ENCODE data around the gene GRIP1.

DNA sequence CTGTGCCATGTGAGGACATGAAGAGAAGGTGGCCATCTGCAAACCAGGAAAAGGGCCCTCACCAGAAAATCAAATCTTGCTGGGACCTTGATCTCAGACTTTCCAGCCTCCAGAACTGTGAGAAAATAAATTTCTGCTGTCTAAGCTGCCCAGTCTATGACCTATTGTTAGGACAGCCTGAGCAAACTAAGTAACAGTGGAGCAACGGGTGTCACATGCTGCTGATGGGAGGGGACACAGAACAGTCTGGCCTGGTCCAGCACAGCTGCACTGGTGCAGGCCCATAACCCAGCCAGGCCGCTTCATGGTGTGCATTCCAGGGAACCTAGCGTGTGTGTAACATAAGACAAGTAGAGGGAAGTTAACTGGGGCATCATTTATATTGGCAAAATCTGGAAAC is 42.1 kb downstream of the GRIP1 start:
- no peak for TF ChIP-seq EZH2 (IDR thresholded peaks at IDR 0.05; ENCODE audit: borderline replicate concordance)
- TF ChIP-seq, protein P1, sequence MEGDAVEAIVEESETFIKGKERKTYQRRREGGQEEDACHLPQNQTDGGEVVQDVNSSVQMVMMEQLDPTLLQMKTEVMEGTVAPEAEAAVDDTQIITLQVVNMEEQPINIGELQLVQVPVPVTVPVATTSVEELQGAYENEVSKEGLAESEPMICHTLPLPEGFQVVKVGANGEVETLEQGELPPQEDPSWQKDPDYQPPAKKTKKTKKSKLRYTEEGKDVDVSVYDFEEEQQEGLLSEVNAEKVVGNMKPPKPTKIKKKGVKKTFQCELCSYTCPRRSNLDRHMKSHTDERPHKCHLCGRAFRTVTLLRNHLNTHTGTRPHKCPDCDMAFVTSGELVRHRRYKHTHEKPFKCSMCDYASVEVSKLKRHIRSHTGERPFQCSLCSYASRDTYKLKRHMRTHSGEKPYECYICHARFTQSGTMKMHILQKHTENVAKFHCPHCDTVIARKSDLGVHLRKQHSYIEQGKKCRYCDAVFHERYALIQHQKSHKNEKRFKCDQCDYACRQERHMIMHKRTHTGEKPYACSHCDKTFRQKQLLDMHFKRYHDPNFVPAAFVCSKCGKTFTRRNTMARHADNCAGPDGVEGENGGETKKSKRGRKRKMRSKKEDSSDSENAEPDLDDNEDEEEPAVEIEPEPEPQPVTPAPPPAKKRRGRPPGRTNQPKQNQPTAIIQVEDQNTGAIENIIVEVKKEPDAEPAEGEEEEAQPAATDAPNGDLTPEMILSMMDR (IDR thresholded peaks at IDR 0.05; ENCODE audit: poor library complexity) = no peak

Data from hepatocyte (in vitro differentiated cells).